Kidney tubule cell (primary cell): ENCODE results near the gene SIPA1.
"Not testable (repeated sequence)": the region's sequence is repeated elsewhere in the genome, so short reads cannot be mapped to it uniquely, and the experiment has no call there.

ENCODE experiments used
- DNase-seq: peaks from one replicate; pipeline ENCODE4 v3.0.0-alpha.2; 2018; ENCODE audit warnings: low spot score

Gene SIPA1

GRCh38 chr11:65624931-65625627 lies 12.8 kb upstream of the SIPA1 start:
- DNase-seq, result no peak

- peak; percentile 30 for DNase-seq
Measured at GRCh38 chr11:65625628-65626342, 12.1 kb upstream of the SIPA1 start.

GRCh38 chr11:65627202-65627601 lies 10.7 kb upstream of the SIPA1 start:
- no peak for DNase-seq

- DNase-seq, result no peak
Measured at GRCh38 chr11:65629579-65629978, 8.3 kb upstream of the SIPA1 start.

GRCh38 chr11:65630215-65630614 lies 7.7 kb upstream of the SIPA1 start:
- DNase-seq, result no peak

GRCh38 chr11:65633390-65634108 lies 4.4 kb upstream of the SIPA1 start:
- no peak for DNase-seq

- no peak for DNase-seq
Measured at GRCh38 chr11:65634109-65634436, 3.8 kb upstream of the SIPA1 start.

GRCh38 chr11:65634440-65634839 lies 3.5 kb upstream of the SIPA1 start:
- no peak for DNase-seq

GRCh38 chr11:65634905-65635731 lies 2.8 kb upstream of the SIPA1 start:
- no peak for DNase-seq

GRCh38 chr11:65636108-65637031 lies 1.5 kb upstream of the SIPA1 start:
- DNase-seq, result no peak

- no peak for DNase-seq
Measured at GRCh38 chr11:65637032-65637557, 806 bp upstream of the SIPA1 start.

- DNase-seq, result not testable (repeated sequence)
Measured at GRCh38 chr11:65639228-65639597, 1.3 kb downstream of the SIPA1 start.

GRCh38 chr11:65639623-65640482 lies 2.0 kb downstream of the SIPA1 start:
- no peak for DNase-seq

GRCh38 chr11:65640483-65641296 lies 2.8 kb downstream of the SIPA1 start:
- no peak for DNase-seq

- DNase-seq, result no peak
Measured at GRCh38 chr11:65641297-65642013, 3.6 kb downstream of the SIPA1 start.

GRCh38 chr11:65642014-65642671 lies 4.2 kb downstream of the SIPA1 start:
- no peak for DNase-seq

GRCh38 chr11:65643971-65644370 lies 6.1 kb downstream of the SIPA1 start:
- peak; percentile 45 for DNase-seq

- DNase-seq, result no peak
Measured at GRCh38 chr11:65644837-65645236, 6.9 kb downstream of the SIPA1 start.
